ENCODE measurements around the gene ZDBF2. TPM values are rescaled to one million over a fixed set of nuclear protein-coding genes. Genes with fewer than 3 reads are reported as not detected.
"Not testable (repeated sequence)": the region's sequence is repeated elsewhere in the genome, so short reads cannot be mapped to it uniquely, and the experiment has no call there.

The ZDBF2 gene
- total RNA-seq: 8.7 TPM

DNA sequence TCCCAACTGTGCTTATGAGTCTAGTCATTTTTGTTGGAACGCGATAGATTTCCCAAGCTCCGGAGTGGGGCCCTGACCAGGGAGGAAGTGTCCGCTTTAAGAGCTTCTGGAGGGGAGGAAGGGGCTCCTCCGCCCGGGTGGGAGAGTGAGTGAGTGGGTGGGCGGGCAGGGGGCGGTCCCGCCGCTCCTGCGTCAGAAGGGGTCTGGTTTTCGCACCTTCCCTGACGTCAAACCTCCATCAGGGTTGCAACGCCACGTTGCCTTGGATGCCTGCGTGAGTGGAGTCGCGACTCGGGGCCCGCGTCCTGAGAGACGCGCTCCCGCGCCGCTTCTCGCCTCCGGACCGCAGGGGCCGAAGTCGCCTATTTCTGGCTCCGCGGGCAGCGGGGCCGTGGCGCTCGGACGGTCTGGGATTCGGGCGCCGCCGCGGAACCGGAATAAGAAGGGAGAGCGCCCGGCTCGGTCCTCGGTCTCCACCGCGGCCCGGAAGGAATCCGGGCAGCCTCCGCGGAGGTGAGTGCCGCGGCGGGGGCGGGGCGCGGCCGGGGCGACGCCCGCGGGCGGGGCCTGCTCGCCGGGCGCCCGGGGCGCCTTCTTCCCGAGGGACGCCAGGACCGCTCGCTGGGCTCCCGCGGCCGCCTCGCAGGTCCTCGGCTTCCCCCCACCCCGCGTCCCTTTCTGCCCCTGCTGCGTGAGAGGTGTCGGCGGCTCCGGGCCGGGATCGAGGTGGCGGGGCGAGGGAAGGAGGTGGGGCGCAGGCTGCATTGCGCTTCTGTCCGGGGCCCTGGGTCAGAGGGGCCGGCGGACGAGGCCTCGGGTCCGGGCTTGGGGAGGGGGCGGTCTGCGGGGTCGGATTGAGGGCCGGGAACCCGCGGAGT is at the start of gene ZDBF2:
TSS of gene ZDBF2 (plus strand) at position 230 of the 878 bp plus-strand sequence. CDS start 7,187 bp downstream, outside the sequence.
- peak; percentile 16 for DNase-seq (ENCODE audit: low spot score)

GRCh38 chr2:206225435-206226232 is 48.8 kb upstream of the ZDBF2 start:
- no peak for DNase-seq (ENCODE audit: low spot score)

DNA sequence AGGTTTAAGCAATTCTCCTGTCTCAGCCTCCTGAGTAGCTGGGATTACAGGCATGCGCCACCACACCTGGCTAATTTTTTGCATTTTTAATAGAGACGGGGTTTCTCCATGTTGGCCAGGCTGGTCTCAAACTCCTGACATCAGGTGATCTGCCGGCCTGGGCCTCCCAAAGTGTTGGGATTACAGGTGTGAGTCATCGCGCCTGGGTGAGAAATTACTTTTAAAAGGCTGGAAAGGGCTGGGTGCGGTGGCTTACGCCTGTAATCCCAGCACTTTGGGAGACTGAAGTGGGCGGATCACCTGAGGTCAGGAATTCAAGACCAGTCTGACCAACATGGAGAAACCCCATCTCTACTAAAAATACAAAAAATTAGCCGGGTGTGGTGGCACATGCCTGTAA is 45.8 kb upstream of the ZDBF2 start:
- DNase-seq (ENCODE audit: low spot score): not testable (repeated sequence)

DNA sequence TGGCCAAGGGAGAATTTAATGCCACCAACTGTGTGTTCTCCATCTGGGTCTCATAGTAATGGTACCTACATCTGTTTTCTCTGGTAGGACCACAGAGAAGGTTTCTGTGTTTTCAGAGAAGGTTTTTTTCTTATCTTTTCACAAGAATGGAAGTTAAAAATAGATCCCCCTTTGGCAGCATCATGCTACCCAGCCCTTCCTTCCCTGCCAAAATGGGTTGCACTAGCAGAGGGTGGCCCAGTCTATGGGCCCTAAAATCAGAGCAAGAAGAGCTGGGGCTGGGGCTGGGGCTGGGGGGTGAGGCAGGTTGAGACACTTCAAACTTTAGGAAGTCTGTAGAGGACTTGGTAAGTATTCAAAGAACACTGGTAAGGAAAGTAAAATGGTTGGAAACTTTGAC is 44.8 kb upstream of the ZDBF2 start:
- DNase-seq (ENCODE audit: low spot score): no peak

DNA sequence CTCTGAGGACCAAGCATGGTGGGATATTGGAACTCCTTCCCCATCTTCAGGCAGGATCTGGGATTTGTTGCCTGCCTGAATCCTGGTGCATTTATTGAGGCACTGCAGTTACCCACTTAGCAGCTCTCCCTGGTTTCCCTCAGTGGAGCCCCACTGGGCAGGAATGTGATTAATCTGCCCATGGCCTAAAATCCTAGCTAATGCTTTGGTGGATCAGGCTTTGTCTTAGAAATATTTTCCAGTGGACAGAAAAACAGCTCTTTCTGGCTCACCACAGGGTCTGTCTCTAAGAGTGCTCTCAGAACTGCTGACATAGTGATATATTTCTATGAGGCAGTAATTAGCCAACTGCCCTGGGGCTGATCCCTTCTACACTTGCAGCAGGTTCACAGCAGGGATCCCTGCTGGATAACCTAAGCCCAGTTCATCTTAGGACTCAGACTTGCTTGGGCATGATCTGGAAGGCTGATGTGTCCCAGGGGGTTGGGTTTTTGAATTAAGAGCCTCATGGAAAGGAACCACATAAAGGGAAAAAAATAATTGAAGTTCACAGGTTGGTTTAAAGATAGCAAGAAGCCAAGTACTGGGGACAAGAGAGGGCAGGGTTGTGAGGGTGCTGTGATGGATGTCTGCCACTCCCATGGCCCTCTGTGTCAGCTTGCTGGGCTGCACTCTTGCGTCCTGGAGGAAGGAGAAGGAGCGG is 44.3 kb upstream of the ZDBF2 start:
- no peak for DNase-seq (ENCODE audit: low spot score)

GRCh38 chr2:206231669-206232286 is 42.7 kb upstream of the ZDBF2 start:
- no peak for DNase-seq (ENCODE audit: low spot score)

GRCh38 chr2:206232287-206233035 is 42.0 kb upstream of the ZDBF2 start:
- no peak for DNase-seq (ENCODE audit: low spot score)

DNA sequence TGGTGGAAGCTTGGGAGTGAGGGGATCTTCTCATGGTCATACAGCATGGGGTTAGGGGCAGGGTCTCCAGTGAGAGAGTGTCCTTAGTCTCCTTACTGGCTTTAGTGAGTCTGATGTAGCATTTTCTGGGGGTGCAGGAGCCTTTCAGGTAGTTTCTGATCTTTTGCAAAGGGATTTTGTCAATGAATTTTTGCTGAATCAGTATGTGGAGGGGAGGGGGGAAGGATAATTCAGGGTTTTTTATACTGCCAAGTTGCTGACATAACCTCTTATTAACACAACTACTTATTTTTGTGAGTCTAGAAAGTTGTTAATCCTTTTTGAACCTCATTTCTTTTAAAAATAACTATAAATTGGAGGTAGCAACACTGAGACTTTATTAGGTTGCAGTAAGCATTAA is 35.3 kb upstream of the ZDBF2 start:
- DNase-seq (ENCODE audit: low spot score): no peak

- no peak for DNase-seq (ENCODE audit: low spot score)
Measured at GRCh38 chr2:206240327-206240726, 34.1 kb upstream of the ZDBF2 start.

- no peak for DNase-seq (ENCODE audit: low spot score)
Measured at GRCh38 chr2:206241736-206242135, 32.7 kb upstream of the ZDBF2 start.

GRCh38 chr2:206245265-206245672 is 29.2 kb upstream of the ZDBF2 start:
- no peak for DNase-seq (ENCODE audit: low spot score)

DNA sequence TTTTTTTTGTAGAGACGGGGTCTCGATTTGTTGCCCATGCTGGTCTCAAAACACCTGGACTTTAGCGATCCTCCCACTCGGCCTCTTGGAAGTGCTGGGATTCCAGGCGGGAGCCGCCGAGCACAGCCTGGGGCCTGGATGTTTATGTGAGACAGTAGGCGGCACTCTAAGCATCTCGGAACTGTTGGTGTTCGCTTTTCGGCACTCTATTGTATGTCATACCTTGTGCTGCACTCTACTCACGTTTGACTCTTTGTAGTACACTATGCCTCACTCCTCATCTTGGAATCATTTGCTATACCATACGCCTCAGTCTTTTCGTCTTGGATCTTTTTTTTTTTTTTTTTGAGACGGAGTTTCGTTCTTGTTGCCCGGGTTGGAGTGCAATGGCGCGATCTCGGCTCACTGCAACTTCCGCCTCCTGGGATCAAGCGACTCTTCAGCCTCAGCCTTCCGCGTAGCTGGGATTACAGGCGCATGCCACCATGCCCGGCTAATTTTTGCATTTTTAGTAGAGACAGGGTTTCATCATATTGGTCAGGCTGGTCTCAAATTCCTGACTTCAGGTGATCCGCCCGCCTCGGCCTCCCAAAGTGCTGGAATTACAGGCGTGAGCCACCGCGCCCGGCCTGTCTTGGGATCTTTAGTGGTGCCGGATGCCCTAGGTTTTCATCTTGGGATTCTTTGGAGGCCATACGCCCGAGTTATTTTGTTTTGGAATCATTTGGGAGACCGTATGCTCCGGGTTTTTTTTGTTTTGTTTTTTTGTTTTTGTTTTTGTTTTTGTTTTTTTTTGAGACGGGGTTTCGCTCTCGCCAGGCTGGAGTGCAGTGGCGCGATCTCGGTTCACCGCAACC is 24.2 kb upstream of the ZDBF2 start:
- no peak for DNase-seq (ENCODE audit: low spot score)

DNA sequence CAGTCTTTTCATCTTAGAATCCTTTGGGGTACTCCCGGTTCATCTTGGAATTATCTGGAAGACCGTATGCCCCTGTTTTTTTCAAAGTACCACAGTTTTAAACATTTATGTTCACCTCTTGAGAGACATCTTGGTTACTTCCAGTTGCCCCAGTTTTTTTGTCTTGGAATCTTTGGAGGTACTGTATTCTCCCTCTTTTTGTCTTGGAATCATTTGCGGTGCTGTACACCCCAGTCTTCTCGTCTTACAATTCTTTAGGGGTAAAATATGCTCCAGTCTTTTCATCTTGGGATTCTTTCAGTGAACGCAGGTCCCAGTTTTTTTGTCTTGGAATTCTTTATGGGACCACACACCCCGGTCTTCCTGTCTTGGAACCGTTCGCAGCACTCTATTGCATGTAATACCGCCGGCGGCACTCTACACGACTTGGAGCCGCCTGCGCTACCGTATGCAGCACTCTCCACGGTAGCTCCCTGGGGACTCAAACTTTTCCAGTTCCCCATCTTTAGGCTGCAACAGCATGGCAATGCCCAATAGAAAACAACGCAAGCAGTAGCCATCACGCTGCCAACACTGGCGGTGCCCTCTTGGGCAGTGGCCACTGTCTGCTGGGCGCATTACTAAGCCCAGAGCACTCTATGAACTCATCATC is 21.2 kb upstream of the ZDBF2 start:
- DNase-seq (ENCODE audit: low spot score): no peak

GRCh38 chr2:206253777-206254166 is 20.7 kb upstream of the ZDBF2 start:
- DNase-seq (ENCODE audit: low spot score): no peak

DNA sequence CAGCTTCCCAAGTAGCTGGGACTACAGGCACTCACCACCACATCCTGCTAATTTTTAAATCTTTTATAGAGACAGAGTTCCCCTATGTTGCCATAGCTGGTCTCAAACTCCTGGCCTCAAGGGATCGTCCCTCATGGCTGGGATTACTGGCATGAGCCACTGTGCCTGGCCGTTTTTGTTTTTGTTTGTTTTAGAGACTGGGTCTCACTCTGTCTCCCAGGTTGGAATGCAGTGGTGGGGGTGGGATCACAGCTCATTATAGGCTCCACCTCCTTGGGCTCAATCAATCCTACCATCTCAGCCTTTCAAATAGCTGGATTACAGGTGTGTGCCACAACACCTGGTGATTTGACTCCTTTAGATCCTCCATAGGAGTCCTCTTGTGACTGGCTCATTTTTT is 19.5 kb upstream of the ZDBF2 start:
- DNase-seq (ENCODE audit: low spot score): no peak

- DNase-seq (ENCODE audit: low spot score): no peak
Measured at GRCh38 chr2:206256706-206257205, 17.7 kb upstream of the ZDBF2 start.

- DNase-seq (ENCODE audit: low spot score): no peak
Measured at GRCh38 chr2:206257350-206257749, 17.1 kb upstream of the ZDBF2 start.

- DNase-seq (ENCODE audit: low spot score): no peak
Measured at GRCh38 chr2:206257861-206258260, 16.6 kb upstream of the ZDBF2 start.

DNA sequence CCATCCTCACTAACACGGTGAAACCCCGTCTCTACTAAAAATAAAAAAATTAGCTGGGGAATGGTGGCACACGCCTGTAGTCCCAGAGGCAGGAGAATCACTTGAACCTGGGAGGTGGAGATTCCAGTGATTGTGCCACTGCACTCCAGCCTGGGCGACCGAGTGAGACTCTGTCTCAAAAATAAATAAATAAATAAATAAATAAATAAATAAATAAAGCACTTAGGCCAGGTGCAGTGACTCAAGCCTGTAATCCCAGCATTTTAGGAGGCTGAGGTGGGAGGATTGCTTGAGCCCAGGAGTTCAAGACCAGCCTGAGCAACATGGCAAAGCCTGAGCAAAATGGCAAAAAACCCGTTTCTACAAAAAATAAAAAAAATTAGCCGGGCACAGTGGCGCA is 15.8 kb upstream of the ZDBF2 start:
- not testable (repeated sequence) for DNase-seq (ENCODE audit: low spot score)

All from mucosa of gallbladder (tissue), 1 donor.